NCI-H187 (cell line): Measurements from ENCODE around the gene RNF180.
"Not testable (repeated sequence)": the region's sequence is repeated elsewhere in the genome, so short reads cannot be mapped to it uniquely, and the experiment has no call there.

Source experiments
- DNase-seq, 2 experiments: peaks; one replicate each; lab custom pipeline; 2025; lab: John Stamatoyannopoulos, UW

Gene RNF180

GRCh38 chr5:64285188-64286130 lies 119.8 kb downstream of the RNF180 start:
- no peak for DNase-seq

- DNase-seq, result no peak
Observed at GRCh38 chr5:64286381-64286780, 120.7 kb downstream of the RNF180 start.

GRCh38 chr5:64288496-64288895 lies 122.9 kb downstream of the RNF180 start:
- not testable (repeated sequence) for DNase-seq

GRCh38 chr5:64292611-64293215 lies 127.1 kb downstream of the RNF180 start:
- no peak for DNase-seq

GRCh38 chr5:64295101-64295500 lies 129.5 kb downstream of the RNF180 start:
- peak; percentile 51 to 67 for DNase-seq

GRCh38 chr5:64298586-64298985 lies 132.9 kb downstream of the RNF180 start:
- DNase-seq, result no peak

GRCh38 chr5:64299805-64300204 lies 134.2 kb downstream of the RNF180 start:
- no peak for DNase-seq

GRCh38 chr5:64301566-64301965 lies 135.9 kb downstream of the RNF180 start:
- DNase-seq, result no peak

- DNase-seq, result no peak
Observed at GRCh38 chr5:64308135-64308534, 142.5 kb downstream of the RNF180 start.

GRCh38 chr5:64312491-64312890 lies 146.8 kb downstream of the RNF180 start:
- no peak for DNase-seq

GRCh38 chr5:64315778-64316177 lies 150.1 kb downstream of the RNF180 start:
- DNase-seq, result no peak

- DNase-seq, result no peak
Observed at GRCh38 chr5:64318175-64318574, 152.5 kb downstream of the RNF180 start.

GRCh38 chr5:64323591-64323990 lies 157.9 kb downstream of the RNF180 start:
- DNase-seq, result no peak

GRCh38 chr5:64330728-64331231 lies 165.1 kb downstream of the RNF180 start:
- no peak for DNase-seq

- no peak for DNase-seq
Observed at GRCh38 chr5:64331597-64332277, 166.1 kb downstream of the RNF180 start.

- DNase-seq, result no peak
Observed at GRCh38 chr5:64333886-64334285, 168.2 kb downstream of the RNF180 start.

GRCh38 chr5:64339769-64340168 lies 174.1 kb downstream of the RNF180 start:
- no peak for DNase-seq

GRCh38 chr5:64340293-64340692 lies 174.7 kb downstream of the RNF180 start:
- DNase-seq, result no peak

- DNase-seq, result no peak
Observed at GRCh38 chr5:64341340-64341739, 175.7 kb downstream of the RNF180 start.

- no peak for DNase-seq
Observed at GRCh38 chr5:64344501-64344900, 178.9 kb downstream of the RNF180 start.

- no peak for DNase-seq
Observed at GRCh38 chr5:64347309-64347708, 181.7 kb downstream of the RNF180 start.

GRCh38 chr5:64364426-64364825 lies 198.8 kb downstream of the RNF180 start:
- DNase-seq, result no peak

GRCh38 chr5:64384765-64385164 lies 219.1 kb downstream of the RNF180 start:
- DNase-seq, result no peak
